HG03066 (cell line): ENCODE data around the gene MICU1.
"Not testable (repeated sequence)": the region's sequence is repeated elsewhere in the genome, so short reads cannot be mapped to it uniquely, and the experiment has no call there.

ENCODE experiments used
- ATAC-seq: cut with Tn5 transposase; IDR thresholded peaks from one replicate; pipeline ENCODE4 v1.9.1; 2021; ENCODE audit warnings: low read depth; ENCODE audit not compliant: unreplicated experiment

The MICU1 gene

GRCh38 chr10:72511459-72511858 lies 114.4 kb downstream of the MICU1 start:
- ATAC-seq: no peak

- ATAC-seq: no peak
Observed at GRCh38 chr10:72509941-72510340, 115.9 kb downstream of the MICU1 start.

- ATAC-seq: no peak
Observed at GRCh38 chr10:72509206-72509799, 116.6 kb downstream of the MICU1 start.

- ATAC-seq: no peak
Observed at GRCh38 chr10:72508033-72508432, 117.8 kb downstream of the MICU1 start.

GRCh38 chr10:72506474-72506873 lies 119.4 kb downstream of the MICU1 start:
- no peak for ATAC-seq

- ATAC-seq: no peak
Observed at GRCh38 chr10:72505435-72505834, 120.4 kb downstream of the MICU1 start.

GRCh38 chr10:72503694-72504438 lies 122.0 kb downstream of the MICU1 start:
- ATAC-seq: no peak

GRCh38 chr10:72503241-72503640 lies 122.6 kb downstream of the MICU1 start:
- no peak for ATAC-seq

GRCh38 chr10:72502581-72502980 lies 123.3 kb downstream of the MICU1 start:
- no peak for ATAC-seq

- no peak for ATAC-seq
Observed at GRCh38 chr10:72499701-72500100, 126.2 kb downstream of the MICU1 start.

GRCh38 chr10:72490951-72491350 lies 134.9 kb downstream of the MICU1 start:
- no peak for ATAC-seq

GRCh38 chr10:72487521-72487920 lies 138.4 kb downstream of the MICU1 start:
- no peak for ATAC-seq

GRCh38 chr10:72487116-72487515 lies 138.8 kb downstream of the MICU1 start:
- ATAC-seq: no peak

- ATAC-seq: no peak
Observed at GRCh38 chr10:72485701-72486100, 140.2 kb downstream of the MICU1 start.

- no peak for ATAC-seq
Observed at GRCh38 chr10:72484521-72484920, 141.4 kb downstream of the MICU1 start.

GRCh38 chr10:72483471-72483870 lies 142.4 kb downstream of the MICU1 start:
- ATAC-seq: no peak

- no peak for ATAC-seq
Observed at GRCh38 chr10:72480861-72481260, 145.0 kb downstream of the MICU1 start.

- no peak for ATAC-seq
Observed at GRCh38 chr10:72477463-72477862, 148.4 kb downstream of the MICU1 start.

GRCh38 chr10:72472306-72472705 lies 153.6 kb downstream of the MICU1 start:
- ATAC-seq: no peak

- ATAC-seq: no peak
Observed at GRCh38 chr10:72470666-72471065, 155.2 kb downstream of the MICU1 start.

- not testable (repeated sequence) for ATAC-seq
Observed at GRCh38 chr10:72467064-72467463, 158.8 kb downstream of the MICU1 start.

- no peak for ATAC-seq
Observed at GRCh38 chr10:72466018-72466417, 159.9 kb downstream of the MICU1 start.
